GM11168 (cell line): ENCODE results near the gene ERMAP.
"Not testable (repeated sequence)": the region's sequence is repeated elsewhere in the genome, so short reads cannot be mapped to it uniquely, and the experiment has no call there.

Source experiments
- in situ Hi-C: fragments of 300-500 bp; cut with MboI; formaldehyde crosslinking; loops from one replicate; pipeline ENCODE4 v1.12.0; 2022; ENCODE audit warnings: low sequenced_read_pairs; ENCODE audit not compliant: unreplicated experiment

The ERMAP gene

DNA sequence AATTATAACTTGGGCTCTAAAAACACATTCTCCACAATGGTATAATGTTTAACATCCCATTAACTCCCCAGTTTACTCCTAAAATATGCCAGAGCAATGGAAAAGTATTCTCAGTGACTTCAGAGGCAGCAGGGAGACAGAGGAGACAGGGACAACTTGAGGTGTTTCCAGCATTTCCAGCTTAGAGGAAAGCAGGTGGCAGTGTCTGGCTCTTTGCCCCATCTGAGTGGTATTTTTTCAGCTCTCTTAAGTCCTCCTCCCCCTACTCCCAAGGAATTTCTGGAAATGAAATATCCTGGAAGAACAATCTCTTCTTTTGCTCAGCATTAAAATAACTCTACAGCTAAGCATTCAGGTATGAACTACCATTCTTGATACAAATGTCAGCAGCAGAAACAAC, 10.8 kb upstream of the ERMAP start:
- in situ Hi-C loops = no loop called here

DNA sequence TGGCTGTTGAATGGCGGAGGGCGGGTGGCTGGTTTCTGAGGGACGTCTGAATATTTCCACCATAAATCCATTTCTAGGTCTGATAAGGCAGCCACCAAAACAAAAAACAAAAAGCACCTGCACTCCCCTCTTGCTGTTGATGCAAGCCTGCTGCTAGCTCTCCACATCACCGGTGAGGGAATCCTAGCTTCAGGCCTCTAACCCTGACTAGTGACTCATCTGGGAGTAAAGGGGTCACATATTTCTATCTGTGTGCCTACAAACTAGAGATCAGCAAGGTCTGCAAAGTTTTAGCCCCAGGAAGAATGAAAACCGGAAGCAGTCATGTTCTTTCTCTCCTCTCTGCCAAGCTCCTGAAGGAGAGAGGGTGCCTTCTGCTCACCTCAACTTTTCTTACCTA, 10.3 kb upstream of the ERMAP start:
- in situ Hi-C loops = no loop called here

DNA sequence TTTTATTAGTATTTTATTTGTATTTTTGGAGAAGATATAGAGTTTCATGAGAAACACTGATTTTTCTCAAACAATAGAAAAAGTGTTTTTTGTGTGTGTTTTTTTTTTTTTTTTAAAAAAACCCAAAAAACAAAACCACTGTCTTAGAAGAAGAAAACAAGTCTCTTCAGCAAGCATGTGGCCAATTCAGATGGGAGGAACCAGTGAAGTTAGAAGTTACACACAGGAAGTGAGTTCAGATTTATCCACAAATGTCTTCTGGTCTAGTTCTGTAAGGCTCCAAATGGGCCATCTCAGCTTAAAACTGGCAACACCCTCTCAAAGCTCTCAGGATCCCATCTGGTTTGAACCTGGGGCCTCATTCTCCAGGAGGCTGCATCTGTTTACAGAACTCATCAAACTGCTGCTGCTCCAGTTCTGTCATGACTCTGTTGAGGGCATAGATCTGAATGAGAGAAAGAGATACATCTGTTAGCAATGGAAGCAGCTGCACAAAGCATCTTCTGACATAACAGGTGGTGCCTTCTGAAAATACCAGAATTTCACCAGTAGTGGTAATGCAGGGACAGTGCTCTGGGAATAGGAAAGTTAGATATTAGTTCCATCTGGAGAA, 9.8 kb upstream of the ERMAP start:
- in situ Hi-C loops = no loop called here

DNA sequence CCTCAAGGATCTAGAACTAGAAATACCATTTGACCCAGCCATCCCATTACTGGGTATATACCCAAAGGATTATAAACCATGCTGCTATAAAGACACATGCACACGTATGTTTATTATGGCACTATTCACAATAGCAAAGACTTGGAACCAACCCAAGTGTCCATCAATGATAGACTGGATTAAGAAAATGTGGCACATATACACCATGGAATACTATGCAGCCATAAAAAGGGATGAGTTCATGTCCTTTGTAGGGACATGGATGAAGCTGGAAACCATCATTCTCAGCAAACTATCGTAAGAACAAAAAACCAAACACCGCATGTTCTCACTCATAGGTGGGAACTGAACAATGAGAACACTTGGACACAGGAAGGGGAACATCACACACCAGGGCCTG, 2.1 kb upstream of the ERMAP start:
- in situ Hi-C loops = not testable (repeated sequence)

DNA sequence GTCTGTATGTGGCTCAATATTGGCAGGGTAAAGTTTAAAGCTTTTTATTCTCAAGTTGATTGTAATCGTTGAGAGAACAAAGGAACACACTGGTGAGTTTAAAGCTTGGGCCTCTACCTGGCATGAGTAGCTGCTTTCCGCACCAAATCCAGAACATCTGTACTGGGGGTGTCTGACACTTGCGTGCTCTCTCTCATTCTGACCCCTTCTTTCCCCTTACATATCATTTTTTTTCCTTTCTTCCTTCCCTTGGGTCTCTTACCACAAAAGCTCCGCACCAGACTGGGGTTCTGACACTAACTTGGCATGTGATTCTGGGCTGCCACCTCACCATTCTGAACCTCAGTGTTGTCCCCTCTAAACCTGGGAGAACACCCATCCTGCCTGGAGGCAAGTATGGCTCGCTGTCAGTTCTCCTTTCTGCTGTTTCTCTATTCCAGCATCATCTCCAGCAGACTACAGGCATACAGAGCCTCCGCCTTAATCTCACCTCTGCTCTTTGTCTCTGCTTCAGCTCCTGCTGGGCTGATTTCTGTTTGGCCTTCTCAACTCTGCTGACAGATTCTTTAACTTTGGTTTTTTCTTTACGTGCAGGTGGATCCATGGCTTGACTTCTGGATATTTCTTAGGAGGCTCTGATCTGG, 859 bp upstream of the ERMAP start:
- in situ Hi-C loops = no loop called here

DNA sequence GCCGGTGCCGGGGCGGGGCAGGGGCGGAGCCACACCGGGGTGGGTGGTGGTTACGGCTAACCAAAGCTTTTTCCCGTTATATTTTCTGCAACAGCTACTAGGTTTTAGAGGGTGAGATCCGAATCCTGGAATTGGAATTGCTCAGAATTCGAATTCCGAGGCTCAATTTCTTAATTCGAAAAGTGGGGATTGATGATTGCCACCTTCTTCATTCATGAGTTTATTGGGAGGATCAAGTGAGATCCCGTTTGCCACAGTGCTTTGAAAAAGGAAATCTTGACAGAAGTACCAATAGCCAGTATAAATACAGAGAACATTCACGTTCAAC, 482 bp downstream of the ERMAP start:
- in situ Hi-C loops = no loop called here

DNA sequence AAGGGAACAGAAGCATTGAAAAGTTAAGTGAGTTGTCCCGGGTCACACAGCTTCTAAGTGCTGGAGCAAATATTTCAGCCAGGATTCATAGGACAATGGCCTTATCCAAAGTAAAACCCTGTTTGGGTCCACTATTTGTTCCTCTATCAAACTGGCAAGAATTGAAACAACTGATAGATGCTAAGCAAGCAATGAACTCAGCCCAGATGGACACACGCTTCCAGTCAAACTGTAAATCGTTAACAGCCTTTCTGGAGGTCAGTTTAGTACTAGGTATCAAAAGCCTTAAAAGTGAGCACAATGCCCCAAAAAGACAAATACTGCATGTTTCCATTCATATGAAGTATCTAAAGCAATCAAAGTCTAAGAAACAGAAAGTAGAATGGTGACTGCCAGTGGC, 1.1 kb downstream of the ERMAP start:
- in situ Hi-C loops = no loop called here

DNA sequence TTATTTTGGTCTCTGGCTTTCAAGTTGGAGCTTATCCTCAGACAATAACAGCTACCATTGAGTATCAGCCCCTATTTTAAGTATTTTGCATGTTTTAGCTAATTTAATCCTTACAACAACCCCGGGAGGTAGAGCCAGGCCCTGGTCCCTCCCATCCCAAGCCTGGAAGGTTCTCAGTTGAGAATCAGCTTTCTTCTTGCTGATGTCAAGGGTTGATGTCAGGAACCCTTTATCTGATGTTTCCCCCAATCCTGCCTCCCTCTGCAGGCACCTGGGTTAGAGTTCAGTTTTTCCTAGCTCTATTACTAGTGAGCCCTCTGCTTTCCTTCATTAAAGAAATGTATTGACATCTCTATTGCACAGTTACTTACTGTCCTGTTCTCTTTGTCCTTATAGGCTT, 3.9 kb downstream of the ERMAP start:
- in situ Hi-C loops = no loop called here

DNA sequence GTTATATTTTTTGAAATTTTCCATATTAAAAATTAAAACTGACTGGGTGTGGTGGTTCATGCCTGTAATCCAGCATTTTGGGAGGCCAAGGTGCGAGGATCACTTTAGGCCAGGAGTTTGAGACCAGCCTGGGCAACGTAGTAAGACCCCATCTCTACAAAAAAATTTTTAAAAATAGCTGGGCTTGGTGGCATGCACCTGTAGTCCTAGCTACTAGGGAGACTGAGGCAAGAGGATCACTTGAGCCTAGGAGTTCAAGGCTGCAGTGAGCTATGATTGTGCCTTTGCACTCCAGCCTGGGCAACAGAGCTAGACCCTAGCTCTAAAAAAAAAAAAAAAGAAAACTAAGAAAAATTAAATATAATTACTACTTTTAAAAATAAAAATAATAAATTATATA, 4.8 kb downstream of the ERMAP start:
- in situ Hi-C loops = no loop called here

DNA sequence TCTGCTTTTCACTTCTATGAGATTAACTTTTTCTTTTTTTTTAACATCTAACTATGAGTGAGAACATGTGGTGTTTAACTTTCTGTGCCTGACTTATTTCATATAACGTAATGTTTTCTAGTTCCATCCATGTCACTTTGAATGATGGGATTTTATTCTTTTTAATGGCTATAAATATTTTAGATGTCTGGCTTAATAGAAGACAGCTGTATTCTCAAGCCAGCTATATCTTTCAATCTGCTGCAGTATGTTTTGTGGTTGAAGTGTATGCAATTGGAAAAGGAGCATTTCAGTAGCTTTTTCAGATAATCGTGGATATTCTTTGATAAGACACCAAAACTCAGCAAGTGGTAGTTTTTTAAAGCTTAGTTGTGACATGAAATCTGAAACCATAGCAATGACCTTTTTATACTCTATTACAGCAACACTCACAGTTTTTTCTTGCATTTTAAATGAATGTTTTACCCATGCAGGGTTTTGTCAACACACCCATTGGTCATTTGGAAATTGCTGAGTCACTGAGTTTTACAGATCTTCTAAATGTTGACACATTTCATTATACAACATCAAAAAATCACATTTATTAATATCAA, 6.0 kb downstream of the ERMAP start:
- in situ Hi-C loops = no loop called here

DNA sequence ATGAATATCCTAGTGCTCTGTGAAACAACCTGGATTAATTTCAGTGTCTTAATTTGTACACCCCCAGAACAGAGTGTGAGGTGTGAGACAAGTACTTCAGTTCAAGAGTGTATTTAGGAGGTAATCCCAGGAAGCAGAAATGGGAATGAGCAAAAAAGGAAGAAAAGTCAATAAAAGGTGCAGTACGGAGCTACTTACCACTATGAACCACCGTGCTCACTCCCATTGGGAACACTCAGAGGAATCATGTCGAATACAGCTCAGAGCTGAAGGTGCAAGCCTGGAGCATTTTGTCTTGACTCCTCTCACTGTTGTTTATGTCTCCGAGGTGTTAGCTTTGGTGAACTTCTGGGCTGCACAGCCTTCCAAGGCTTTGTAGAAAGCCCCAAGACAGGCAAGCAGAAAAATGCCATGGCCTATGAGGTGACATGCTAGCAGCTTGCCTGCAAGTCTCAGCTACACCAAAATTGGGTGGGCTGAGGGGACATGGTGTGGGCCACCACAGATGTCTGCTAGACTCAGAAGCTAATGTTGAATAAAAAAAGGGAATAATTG, 7.6 kb downstream of the ERMAP start:
- in situ Hi-C loops = no loop called here

DNA sequence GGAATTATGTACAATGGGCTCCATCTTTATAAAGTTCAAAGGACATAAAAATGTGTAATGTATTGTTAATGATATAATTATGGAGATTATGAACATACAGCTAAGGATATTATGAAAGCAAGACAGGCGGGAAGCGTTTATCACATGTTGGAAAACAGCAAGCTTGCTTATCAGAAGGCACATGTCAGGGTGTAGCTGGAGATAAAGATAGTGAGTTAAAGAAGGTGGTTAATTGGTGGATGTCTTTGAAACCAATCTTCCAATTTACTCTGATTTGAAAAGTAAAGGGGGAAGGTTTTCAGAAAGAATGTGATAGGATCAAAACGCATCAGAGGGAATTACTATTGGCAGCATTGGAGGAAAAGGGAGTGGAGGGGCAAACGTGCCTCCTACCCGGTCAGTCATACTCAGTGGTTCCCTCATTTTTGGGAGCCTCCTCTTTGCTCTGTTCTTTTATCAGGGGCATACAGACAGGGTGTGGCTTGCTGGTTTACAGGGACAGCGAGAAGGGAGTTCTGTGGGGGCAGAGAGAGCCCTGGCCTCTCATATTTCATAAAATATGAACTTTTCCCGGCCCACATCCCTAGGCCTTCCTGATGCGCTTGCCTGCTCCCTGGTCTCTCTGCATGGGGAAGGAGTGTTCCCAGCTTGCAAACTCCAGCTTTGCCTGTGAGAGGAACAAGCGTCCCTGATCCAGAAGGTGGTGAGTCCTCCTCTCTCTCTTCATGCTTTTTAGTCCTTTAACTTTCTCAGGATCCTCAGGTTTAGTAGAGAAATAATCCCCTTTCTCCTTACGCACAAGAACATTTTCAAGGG, 8.3 kb downstream of the ERMAP start:
- in situ Hi-C loops = no loop called here

DNA sequence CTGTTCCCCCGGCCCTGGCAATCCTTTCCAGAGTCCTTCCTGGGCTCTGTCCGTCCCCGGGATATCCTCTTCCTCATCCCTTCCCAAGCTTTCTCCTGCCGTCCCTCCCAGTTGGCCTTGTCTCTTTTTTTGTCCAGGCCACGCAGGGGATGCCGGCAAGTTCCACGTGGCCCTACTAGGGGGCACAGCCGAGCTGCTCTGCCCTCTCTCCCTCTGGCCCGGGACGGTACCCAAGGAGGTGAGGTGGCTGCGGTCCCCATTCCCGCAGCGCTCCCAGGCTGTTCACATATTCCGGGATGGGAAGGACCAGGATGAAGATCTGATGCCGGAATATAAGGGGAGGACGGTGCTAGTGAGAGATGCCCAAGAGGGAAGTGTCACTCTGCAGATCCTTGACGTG, 13.7 kb downstream of the ERMAP start:
- in situ Hi-C loops = no loop called here

DNA sequence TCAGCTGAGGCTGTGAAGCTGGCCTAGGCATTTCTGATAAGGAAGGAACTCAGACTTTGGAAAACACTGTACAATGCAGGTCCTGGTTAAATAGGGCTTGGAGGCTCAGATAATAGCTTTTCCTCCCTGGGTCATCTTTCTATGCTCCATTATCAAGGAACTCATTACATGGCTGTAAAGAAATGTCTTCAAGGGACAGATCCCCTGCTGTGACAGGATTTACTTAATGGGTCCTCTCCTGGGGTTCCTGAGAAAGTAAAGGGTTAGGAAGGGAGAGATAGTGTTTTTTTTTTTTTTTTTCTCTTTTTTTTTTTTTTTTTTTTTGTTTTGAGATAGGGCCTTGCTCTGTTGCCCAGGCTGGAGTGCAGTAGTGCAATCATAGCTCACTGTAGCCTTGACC, 14.4 kb downstream of the ERMAP start:
- in situ Hi-C loops = no loop called here

DNA sequence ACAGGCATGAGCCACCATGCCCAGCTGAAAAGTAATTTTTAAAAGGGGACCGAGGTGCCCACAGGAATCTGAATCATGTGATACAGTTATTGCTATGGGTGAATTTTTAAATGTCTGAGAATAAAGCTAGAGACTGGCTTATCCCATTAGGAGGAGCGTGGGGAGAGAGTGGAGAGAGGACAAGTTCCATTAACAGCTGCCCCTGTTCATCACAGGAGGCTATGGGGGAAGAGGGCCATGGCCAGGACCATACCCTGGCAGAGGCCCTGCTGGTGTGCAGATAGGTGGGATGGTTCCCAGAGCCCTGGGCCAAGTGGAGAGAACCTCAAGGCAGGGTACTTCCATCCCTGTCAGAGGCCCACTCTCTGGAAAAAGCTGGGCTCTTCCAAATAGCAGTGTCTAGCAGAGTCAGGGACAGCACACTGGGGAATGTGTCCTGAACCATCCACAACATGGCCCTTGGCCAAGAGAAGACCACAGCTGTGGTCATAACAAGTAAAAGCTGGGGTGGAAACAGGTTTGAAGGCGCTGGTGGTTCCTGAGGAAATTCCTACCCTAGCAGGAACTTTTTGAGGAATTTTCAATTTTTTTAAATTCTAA, 15.8 kb downstream of the ERMAP start:
- in situ Hi-C loops = no loop called here

DNA sequence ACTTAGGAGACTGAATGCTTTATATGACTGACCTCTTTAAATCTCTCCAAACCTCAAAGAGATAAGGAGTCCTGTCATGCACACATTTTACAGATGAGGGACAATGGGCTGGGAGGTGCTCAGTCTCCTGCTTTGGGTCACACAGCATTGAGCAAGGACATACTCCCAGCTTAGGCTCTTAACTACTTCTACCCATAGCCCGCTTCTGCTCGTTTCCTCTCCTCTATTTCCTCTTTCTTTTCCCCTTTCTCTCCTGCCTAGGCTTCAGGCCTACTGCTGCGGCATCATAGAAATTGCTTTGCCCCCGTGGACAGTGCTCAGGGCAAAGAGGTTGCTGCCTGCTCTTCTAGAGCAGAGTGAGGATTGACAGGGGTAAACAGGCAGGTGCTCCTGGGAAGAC, 17.1 kb downstream of the ERMAP start:
- in situ Hi-C loops = no loop called here

DNA sequence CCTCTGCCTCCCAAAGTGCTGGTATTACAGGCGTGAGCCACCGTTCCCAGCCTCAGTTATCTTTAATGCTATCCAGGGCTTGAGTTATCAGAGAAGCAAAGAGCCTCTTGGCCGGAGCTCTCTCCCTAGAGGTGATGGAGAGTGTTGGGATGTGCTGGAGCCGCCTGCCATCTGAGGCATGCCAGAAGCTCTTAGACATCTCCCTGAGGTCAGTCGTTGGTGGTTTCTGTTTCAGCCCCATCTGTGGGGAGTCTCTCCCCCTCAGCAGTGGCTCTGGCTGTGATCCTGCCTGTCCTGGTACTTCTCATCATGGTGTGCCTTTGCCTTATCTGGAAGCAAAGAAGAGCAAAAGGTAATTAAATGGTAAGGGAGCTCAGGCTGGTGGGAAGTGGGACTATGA, 17.9 kb downstream of the ERMAP start:
- in situ Hi-C loops = no loop called here

DNA sequence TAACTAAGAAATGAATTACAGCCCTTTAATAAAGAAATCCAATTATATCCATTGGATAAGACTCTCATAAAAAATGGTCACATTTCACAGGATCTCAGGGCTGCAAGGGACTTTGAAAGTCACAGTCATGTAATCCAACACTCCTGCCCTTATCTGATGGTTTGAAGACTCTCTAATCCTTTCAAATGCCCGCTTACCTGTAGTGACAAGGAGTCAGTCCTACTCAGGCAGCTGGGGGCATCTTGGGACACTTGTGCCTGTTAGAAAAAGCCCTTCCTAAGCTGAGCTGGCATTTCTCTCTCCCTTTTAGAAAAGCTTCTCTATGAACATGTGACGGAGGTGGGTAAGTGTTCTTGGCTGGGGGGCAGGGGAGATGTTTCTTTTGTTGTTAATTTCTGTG, 18.5 kb downstream of the ERMAP start:
- in situ Hi-C loops = no loop called here

DNA sequence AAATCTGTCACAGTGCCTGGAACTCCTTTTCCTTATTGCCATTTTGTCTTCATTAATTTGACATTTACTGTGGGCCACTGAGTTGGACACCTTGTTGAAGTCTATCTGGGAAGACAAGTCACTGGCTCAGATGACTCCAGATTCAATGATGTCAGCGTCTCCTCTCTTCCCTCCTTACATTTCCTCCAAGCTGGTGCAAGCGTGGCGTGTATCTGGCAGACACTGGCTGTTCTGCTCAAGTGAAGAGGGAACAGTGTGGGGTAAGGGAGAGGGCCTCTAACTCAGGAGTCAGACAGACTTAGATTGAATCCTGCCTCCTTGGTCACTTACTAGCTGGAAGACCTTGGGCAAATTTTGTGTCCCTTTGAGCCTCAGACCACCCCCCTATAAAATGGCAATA, 20.8 kb downstream of the ERMAP start:
- in situ Hi-C loops = no loop called here

DNA sequence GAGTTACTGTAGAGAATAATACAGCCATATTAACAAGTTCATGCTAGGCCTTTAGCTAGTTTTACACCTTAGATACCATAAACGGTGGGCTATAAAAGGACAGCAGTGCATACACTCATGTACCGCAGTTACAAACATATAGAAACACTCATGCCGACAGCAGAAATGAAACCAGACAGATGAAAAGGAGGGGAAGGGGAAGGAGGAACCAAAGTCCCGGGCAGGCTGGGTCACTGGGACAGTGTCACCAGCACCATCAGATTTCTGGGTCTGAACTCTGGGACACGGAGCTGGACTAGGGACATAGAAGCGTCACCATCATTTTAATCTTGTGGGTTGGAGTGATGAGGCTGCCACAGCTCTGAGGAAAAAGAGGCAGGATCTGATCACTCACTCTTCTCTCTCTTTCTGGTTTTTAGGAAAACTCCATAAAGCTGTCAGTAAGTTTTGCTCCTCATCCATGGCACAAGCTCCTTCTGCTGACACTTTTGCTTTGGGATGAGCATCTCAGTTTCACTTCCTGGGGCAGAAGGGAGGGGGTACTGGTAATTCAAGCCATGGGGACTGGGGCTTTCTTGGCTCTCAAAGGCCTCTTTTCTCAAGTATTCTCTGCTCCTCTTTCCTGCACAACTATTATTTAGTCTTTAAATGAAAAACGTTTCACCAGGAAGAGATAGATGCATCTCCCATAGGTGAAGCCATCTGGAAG, 21.7 kb downstream of the ERMAP start:
- in situ Hi-C loops = no loop called here
